Activated naive CD4-positive, alpha-beta T cell (primary cell): ENCODE results near the gene BARHL2.

Experiments
- DNase-seq, 4 experiments: peaks; one replicate each; lab custom pipeline; 2025; lab: John Stamatoyannopoulos, UW

BARHL2 gene

DNA sequence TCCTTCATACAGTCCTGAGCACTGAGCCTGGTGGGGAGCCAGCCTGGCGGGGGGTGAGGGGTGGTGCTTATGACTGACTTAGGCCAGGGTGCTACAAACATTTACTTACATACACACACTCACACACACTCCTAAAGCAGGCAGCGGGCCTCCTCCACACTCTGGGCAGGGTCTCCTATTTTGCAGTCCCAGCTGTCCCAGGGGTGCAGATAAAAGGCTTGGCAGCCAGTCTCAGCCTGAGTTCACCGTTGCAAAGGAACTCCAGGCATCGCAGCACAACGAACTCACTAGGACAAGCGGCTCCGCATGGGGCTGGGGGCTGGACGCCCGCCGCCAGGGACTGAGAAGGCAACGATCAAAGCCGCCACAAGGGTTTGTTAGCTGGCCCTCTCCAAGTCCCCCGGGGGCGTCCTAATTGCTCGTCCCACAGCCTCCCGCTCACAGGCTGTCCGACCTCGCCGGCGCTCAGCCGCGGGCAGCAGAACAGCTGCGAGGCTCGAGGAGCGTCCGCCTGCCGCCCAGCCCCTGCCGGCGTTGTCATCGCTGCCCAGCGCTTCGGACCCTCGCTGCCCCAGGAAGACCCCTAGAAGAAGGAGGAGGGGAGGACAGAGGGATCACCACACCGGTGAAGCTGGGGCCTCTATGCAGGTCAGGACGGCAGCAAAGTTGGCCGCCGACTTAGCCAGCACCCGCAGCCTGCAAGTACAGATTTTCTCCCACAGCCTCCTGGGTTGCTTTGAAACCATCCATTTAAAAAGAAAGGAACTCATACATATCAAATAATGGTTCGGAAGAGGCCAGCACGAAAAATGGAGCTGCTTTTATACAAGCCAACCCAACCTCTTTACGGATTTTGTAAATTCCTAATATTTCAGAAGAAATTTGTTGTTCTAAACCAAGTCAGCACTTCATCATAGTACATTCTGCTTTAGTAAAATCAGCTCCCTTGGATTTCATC lies 6.2 kb downstream of the BARHL2 start:
- DNase-seq = no peak

DNA sequence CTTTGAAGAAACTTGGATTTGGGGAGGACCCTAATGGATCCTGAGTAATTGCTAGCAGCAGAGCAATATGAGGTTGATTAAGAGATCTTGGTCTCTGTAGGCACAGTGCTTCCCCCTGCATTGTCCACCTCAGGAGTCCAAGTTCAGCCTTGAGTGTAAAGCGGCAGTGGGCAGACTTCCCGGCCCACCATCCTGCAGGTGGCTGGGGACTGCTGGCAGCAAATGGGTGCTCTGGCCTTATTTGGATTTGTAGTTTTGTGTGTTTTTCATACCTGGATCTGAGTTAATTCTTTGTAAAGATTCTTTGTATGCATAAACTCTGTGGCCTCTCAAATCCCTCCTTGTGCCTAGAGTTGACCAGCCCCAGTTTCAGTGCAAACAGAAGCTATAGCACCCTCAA lies 7.6 kb downstream of the BARHL2 start:
- no peak for DNase-seq

DNA sequence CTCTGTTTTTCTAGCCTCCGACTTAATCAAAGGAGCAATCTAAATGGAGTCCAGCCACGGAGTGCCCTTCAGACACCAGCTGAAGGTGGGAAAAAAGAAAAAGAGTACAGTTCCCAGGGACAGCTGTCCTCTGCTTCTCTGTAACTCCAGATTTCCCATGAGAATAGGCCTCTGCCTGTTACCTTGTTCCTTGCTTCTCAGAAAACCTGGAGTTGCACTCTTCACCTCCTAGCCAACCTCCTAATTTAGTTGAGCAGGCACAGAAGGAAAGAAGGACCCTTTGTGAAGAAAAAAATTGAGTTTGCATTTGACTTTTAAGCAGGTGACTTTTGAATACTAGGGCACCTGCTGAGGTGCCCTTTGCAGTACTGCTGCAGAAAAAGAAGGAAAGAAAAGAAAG lies 8.3 kb downstream of the BARHL2 start:
- no peak for DNase-seq

DNA sequence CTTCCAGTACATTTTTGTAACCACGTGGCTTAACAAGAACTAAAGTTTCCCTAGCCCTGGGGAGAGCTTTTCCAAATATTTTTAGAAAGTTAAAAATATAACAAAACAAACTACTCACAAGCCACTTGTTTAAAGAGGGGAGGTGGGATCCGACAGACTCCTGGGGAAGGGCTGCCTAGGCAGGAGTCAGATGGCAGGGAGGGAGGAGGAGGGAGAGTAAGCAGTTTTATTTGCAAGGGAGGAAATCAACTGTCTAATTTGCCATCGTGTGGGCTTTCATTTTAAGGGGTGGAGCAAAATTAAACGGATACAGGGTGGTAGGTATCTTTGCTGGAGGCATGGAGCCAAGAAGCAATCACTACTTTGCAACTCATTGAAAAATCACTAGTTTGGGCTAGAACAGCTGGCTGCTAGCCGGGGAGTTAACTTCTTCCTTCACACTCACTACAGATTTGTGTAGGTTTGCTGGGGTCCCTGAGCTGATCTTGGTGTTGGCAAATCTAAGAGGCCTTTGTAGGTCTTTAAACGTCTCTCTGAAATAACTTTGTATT lies 8.8 kb downstream of the BARHL2 start:
- no peak for DNase-seq

DNA sequence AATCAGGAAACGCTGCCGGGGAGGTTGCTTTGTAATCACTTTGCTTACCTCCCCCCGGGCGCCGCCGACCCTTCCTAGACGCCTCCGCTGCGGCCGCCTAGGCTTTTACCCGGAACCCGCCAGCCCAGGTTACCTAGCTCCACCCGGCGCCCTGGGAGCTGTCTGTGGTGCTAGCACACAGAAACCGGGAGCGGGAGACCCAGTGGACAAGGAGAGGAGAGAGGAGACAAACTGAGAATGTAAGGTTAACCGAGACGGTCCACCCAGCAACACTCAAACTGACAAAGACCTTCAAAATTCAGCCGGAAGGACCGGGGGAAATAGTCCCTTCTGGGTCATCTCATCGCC lies 9.8 kb downstream of the BARHL2 start:
- DNase-seq = no peak

DNA sequence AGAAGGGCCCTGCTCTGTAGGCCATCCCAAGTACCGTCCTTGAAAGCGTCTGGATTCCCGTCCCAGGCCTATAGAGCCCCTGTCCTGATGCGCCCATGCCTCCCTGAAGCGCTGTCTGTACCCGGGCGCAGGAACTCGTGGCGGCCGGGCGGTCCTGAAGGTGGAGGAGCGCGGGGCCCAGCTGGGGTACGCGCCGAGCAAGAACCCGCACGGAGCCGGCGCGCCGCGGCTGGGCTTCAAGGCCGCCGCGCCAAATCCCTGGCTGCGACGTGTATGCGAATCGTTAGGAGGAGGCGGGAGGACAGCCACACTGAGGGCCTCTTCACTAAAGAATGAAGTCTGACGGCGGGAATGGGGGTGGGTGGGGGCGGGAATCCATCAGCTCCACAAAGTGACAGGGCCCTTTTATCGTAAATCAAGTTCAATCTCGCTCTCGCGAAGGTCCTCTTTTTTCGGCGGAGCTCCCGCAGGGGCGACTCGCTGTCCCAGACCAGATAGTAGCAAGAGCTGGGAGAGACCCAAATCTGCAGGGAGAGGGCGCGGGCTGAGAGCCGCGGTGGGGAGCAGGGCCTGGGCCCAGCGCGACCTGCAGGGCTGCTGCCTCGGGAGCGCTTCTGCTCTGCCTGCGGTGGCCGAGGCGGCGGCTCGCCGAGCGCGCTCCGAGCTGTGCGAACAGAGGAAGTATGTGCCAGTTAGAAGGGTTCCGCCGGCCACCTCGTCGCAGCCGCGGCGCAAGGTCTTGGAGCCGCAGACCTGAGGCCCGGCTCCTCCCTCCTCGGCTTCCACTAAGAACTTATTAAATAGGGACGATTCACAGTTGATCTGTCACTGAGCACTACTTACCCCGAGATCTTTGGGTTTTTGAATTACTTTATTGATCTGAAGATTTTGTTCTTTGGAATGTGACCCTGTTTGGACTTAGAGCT lies 10.4 kb downstream of the BARHL2 start:
- DNase-seq = no peak

DNA sequence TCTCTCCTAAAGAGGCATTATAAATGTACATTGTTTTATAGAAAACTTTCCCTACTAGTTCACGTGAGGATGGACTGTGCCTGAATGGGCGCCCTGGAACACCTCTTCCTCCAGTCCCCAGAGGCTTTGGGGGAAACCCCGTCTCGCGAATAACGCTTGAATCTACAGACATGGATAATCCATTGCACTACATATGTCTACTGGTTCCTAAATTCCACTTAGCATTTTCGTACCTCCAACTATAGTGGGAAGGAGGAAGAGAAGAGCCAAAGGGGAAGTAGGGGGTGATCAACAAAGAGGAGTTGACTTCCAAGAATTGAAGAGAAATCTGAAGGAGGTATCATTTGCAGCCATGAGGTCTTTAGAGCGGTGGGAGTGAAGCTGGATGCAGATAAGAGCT lies 11.1 kb downstream of the BARHL2 start:
- no peak for DNase-seq

DNA sequence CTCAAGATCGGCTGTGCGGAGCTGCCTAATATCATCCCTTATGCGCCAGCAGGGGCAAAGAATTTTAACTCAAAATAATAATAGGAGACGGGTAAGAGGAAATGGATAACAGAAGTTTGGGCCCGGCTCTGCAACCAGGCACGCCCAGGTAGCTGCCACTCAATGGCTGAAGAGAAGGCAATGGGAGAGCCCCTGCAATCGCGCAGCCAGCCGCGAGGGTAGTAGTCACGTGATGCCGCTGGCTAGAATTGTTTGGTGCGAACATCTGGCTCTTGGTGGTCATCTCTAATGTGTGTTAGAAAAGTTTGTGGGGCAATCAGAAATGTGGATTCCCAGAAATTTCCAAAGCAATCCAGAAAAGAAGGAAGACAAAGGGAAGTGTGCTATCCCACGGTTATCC lies 12.3 kb downstream of the BARHL2 start:
- DNase-seq = no peak

DNA sequence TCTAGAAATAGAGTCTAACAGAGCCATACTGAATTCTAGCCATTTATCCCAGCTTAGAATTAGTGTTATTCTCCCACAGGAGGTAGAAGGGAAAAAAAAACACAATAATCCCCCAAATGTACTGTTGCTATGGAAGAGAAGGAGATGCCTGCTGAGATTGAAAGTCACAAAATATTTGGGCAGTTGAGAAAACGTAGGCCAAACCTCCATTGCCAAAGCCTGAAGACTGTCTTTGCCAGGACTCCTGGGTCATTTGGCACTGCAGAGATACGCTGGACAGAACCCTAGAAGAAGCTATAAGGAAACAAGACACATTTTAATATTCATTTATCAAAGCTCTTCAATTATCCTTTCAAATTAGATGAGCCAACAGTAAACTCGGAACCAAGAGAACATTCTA lies 22.3 kb downstream of the BARHL2 start:
- no peak for DNase-seq

DNA sequence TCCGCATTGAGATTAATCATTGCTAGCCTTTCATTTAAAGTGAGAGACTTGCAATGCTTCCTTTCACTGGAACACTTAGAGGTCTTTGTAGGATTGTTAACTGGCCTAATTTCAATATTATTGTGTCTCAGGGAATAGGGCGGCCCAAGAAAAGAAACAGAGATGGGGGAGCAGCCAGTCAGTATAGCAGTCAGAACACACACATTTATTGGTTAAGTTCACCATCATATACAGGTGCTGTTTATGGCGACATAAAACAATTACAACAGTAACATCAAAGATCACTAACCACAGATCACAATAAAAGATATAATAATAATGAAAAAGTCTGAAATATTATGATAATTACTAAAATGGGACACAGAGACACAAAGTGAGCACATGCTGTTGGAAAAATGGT lies 29.4 kb downstream of the BARHL2 start:
- DNase-seq = no peak

DNA sequence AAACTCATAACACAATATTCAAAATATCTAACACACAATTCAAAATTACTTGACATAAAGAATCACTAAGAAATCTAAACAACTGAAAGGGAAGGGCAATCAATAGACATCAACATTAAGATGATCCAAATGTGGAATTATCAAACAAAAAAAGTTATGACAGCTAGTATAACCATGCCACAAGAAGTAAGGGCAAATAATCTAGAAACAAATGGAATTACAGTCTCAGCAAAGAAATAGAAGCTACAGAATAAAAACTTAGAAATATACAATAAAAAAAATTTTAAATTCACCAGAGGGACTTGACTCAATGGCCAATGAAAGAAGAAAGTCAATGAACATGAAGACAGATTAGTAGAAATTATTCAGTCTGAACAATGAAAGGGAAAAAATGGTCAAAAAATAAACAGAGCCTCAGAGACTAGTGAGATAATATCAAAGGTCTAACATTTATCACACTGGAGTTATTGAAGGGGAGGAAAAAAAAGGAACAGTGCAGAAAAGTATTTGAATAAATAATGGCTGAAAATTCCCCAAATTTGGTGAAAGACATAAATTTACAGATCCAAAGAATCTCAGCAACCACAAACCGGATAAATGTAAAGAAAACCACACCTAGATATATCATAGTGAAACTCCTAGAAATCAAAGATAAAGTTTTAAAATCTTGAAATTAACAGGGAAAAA lies 41.8 kb downstream of the BARHL2 start:
- no peak for DNase-seq

DNA sequence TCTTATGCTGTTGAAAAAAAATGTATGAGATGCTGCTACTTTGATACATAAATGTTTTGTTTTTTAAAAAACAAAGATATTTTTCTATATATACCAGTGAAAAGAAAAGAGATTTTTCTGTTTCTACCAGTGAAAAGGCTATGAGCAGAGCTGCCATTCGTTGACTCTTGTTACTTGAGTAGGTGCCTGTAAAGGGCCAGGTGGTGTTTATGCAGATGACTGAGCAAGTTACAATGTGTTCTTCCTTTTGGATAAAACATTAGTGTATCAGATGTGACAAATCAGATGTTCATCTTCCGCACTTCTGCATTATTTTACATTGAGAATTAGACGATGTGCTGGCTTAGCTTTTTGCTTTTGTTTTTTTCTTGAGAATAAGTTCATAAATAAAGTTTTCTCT lies 45.4 kb downstream of the BARHL2 start:
- no peak for DNase-seq

DNA sequence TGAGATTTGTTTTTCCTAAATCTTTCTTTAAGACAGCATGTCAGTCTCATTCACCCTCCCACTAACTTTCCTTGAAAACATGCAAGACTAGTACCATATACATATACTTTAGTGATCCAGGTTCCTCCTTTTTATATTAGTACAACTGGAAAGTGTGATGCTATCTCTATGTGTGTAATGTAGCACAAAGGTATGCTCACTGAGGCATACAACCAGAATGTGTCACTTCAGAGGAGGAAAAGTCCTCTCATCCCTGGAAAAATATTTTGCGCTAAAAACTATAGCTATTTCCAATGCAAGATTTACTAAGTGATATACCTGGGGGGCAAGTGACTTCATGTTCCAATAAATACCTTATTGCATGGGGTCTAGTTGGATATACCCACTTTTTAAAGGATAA lies 45.9 kb downstream of the BARHL2 start:
- DNase-seq = no peak
